ENCODE data around the gene SIK2.
"Not testable (repeated sequence)": the region's sequence is repeated elsewhere in the genome, so short reads cannot be mapped to it uniquely, and the experiment has no call there.

SIK2 gene

GRCh38 chr11:111765320-111765983 lies 163.2 kb downstream of the SIK2 start:
- TF ChIP-seq CTCF (IDR thresholded peaks at IDR 0.05; ENCODE audit: low read length, missing control alignments), result no peak

GRCh38 chr11:111765984-111766833 lies 164.0 kb downstream of the SIK2 start, which contains the start of gene PPP2R1B:
Gene PPP2R1B (minus strand): TSS chr11:111766389. CDS start chr11:111766361, 28 bp downstream.
- H3K4me3 ChIP-seq (replicated peaks; ENCODE audit: low read depth, low read length), result peak within 1 kb of the TSS; percentile 89
- DNase-seq (ENCODE audit: low read depth), result peak; percentile 57
- TF ChIP-seq CTCF (IDR thresholded peaks at IDR 0.05; ENCODE audit: low read length, missing control alignments), result no peak

More at GRCh38 chr11:111765320-111765983, 163.2 kb downstream of the SIK2 start:
- peak overlapping the region; percentile 89 for H3K4me3 ChIP-seq (replicated peaks; ENCODE audit: low read depth, low read length)
- no peak for DNase-seq (ENCODE audit: low read depth)

- no peak for TF ChIP-seq CTCF (IDR thresholded peaks at IDR 0.05; ENCODE audit: low read length, missing control alignments)
- peak overlapping the region; percentile 89 for H3K4me3 ChIP-seq (replicated peaks; ENCODE audit: low read depth, low read length)
- DNase-seq (ENCODE audit: low read depth), result no peak
Measured at GRCh38 chr11:111766834-111767142, 164.5 kb downstream of the SIK2 start.

GRCh38 chr11:111770581-111771134 lies 168.4 kb downstream of the SIK2 start:
- TF ChIP-seq CTCF (IDR thresholded peaks at IDR 0.05; ENCODE audit: low read length, missing control alignments), result no peak

GRCh38 chr11:111771205-111771604 lies 169.0 kb downstream of the SIK2 start:
- not testable (repeated sequence) for DNase-seq (ENCODE audit: low read depth); H3K4me3 ChIP-seq (replicated peaks; ENCODE audit: low read depth, low read length)

More at GRCh38 chr11:111770581-111771134, 168.4 kb downstream of the SIK2 start:
- no peak overlapping the region for H3K4me3 ChIP-seq (replicated peaks; ENCODE audit: low read depth, low read length)
- no peak for DNase-seq (ENCODE audit: low read depth)

- TF ChIP-seq CTCF (IDR thresholded peaks at IDR 0.05; ENCODE audit: low read length, missing control alignments), result no peak
Measured at GRCh38 chr11:111772535-111772934, 170.3 kb downstream of the SIK2 start.

GRCh38 chr11:111774955-111775710 lies 172.9 kb downstream of the SIK2 start:
- no peak overlapping the region for H3K4me3 ChIP-seq (replicated peaks; ENCODE audit: low read depth, low read length)
- TF ChIP-seq CTCF (IDR thresholded peaks at IDR 0.05; ENCODE audit: low read length, missing control alignments), result no peak
- DNase-seq (ENCODE audit: low read depth), result peak; percentile 73

More at GRCh38 chr11:111772535-111772934, 170.3 kb downstream of the SIK2 start:
- no peak overlapping the region for H3K4me3 ChIP-seq (replicated peaks; ENCODE audit: low read depth, low read length)
- no peak for DNase-seq (ENCODE audit: low read depth)

Measured in fibroblast of pulmonary artery (primary cell).